ENCODE measurements around the gene RILPL1. TPM values are rescaled to one million over a fixed set of nuclear protein-coding genes. Genes with fewer than 3 reads are reported as not detected.

Gene RILPL1
- total and polyA plus RNA-seq, 4 donors = 1.3 to 2.7 (median 2.1) TPM

DNA sequence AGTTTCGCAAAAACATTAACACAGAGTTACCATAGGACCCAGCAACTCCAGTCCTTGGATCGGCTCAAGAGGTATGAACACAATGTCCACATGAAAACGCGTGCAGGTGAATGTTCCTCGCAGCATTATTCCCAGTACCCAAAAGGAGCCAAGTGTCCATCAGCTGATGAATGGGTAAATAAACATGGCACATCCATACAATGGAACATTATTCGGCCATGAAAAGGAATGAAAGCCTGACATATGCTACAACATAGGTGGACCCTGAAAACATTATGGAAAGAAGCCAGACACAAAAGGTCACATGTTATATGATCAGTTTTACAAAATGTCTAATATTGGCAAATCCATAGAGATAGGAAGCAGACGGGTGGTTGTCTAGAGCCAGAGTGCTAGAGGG is 9.1 kb downstream of the RILPL1 start:
- H3K36me3 ChIP-seq (ENCODE audit: control insufficient read depth in 4 of 4, insufficient read depth in 3 of 4, low read depth in 1 of 4, low read length in 3 of 4) = peaks cover 0 to 17% (median 9%) of the 10 kb centered on the region in 4 donors
- TF ChIP-seq JUND (IDR thresholded peaks at IDR 0.05) (no peak), TAF1 (conservative IDR thresholded peaks at IDR 0.05) (no peak), HNF4G (IDR thresholded peaks at IDR 0.05) (no peak)
- TF ChIP-seq, protein P1, sequence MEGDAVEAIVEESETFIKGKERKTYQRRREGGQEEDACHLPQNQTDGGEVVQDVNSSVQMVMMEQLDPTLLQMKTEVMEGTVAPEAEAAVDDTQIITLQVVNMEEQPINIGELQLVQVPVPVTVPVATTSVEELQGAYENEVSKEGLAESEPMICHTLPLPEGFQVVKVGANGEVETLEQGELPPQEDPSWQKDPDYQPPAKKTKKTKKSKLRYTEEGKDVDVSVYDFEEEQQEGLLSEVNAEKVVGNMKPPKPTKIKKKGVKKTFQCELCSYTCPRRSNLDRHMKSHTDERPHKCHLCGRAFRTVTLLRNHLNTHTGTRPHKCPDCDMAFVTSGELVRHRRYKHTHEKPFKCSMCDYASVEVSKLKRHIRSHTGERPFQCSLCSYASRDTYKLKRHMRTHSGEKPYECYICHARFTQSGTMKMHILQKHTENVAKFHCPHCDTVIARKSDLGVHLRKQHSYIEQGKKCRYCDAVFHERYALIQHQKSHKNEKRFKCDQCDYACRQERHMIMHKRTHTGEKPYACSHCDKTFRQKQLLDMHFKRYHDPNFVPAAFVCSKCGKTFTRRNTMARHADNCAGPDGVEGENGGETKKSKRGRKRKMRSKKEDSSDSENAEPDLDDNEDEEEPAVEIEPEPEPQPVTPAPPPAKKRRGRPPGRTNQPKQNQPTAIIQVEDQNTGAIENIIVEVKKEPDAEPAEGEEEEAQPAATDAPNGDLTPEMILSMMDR (IDR thresholded peaks at IDR 0.05; ENCODE audit: low read depth, low read length, missing input control) = no peak
- 97% methylated on average over 7 of the region's 7 CpGs for WGBS
- H3K4me3 ChIP-seq (ENCODE audit: low read depth in 1 of 3, low read length in 3 of 3) = no peak overlapping the region
- no peak overlapping the region for H3K27ac ChIP-seq (ENCODE audit: low read depth in 1 of 2, low read length in 2 of 2)
- H3K9me3 ChIP-seq (ENCODE audit: control insufficient read depth in 4 of 4, low read length in 3 of 4) = no peaks in the 10 kb centered on the region
- DNase-seq (ENCODE audit: low spot score) = no peak
- no peaks in the 10 kb centered on the region for H3K4me1 ChIP-seq (ENCODE audit: control insufficient read depth in 4 of 4, insufficient read depth in 4 of 4, low read length in 3 of 4)
- no peak overlapping the region for H3K9ac ChIP-seq (ENCODE audit: low read depth in 1 of 2, low read length in 2 of 2)
- H3K27me3 ChIP-seq (ENCODE audit: control insufficient read depth in 4 of 4, insufficient read depth in 4 of 4, low read length in 3 of 4) = no peaks in the 10 kb centered on the region

DNA sequence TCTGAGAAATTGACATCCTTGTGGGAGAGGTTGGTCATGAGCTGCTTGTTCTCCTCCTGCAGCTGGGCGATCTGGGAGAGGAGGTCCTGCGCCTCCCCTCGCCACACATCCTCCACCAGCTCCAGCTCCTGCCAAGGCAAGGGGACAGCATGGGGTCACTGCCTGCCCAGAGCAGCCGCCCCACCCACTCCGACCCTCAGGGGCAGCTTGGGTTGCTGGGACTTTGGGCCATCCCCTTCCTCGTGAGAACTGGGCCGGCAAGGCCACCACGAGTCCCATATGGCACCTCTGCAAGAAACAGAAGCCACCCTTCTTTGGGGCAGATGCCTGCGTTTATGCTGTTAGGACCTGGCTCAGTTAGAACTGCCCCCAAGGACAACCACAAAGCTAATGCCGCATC is 10.0 kb downstream of the RILPL1 start:
- Histone ChIP-seq H3K36me3 (ENCODE audit: control insufficient read depth in 4 of 4, insufficient read depth in 3 of 4, low read depth in 1 of 4, low read length in 3 of 4) (peaks cover 0 to 17% (median 9%) of the 10 kb centered on the region in 4 donors), H3K4me3 (ENCODE audit: low read depth in 1 of 3, low read length in 3 of 3) (no peak overlapping the region), H3K27ac (ENCODE audit: low read depth in 1 of 2, low read length in 2 of 2) (no peak overlapping the region), H3K27me3 (ENCODE audit: control insufficient read depth in 4 of 4, insufficient read depth in 4 of 4, low read length in 3 of 4) (no peaks in the 10 kb centered on the region), H3K9ac (ENCODE audit: low read depth in 1 of 2, low read length in 2 of 2) (no peak overlapping the region), H3K4me1 (ENCODE audit: control insufficient read depth in 4 of 4, insufficient read depth in 4 of 4, low read length in 3 of 4) (no peaks in the 10 kb centered on the region), H3K9me3 (ENCODE audit: control insufficient read depth in 4 of 4, low read length in 3 of 4) (no peaks in the 10 kb centered on the region)
- 92% methylated on average over 10 of the region's 10 CpGs for WGBS
- TF ChIP-seq NR2F2 (IDR thresholded peaks at IDR 0.05) = no peak
- TF ChIP-seq FOXA1 (IDR thresholded peaks at IDR 0.05) = no peak
- TF ChIP-seq, protein P2, sequence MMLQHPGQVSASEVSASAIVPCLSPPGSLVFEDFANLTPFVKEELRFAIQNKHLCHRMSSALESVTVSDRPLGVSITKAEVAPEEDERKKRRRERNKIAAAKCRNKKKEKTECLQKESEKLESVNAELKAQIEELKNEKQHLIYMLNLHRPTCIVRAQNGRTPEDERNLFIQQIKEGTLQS (IDR thresholded peaks at IDR 0.05) = no peak
- no peak for TF ChIP-seq EGR1 (IDR thresholded peaks at IDR 0.05; ENCODE audit: low read depth in 2 of 2)
- TF ChIP-seq RAD21 (IDR thresholded peaks at IDR 0.05) = no peak
- TF ChIP-seq YY1 (IDR thresholded peaks at IDR 0.05) = no peak
- TF ChIP-seq, protein P1 (IDR thresholded peaks at IDR 0.05; ENCODE audit: low read depth, low read length, missing input control) = no peak
- no peak for TF ChIP-seq SP1 (IDR thresholded peaks at IDR 0.05)
- TF ChIP-seq, protein P3, sequence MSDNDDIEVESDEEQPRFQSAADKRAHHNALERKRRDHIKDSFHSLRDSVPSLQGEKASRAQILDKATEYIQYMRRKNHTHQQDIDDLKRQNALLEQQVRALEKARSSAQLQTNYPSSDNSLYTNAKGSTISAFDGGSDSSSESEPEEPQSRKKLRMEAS (IDR thresholded peaks at IDR 0.05) = no peak
- TF ChIP-seq FOXA2 (IDR thresholded peaks at IDR 0.05) = no peak
- no peak for DNase-seq (ENCODE audit: low spot score)

DNA sequence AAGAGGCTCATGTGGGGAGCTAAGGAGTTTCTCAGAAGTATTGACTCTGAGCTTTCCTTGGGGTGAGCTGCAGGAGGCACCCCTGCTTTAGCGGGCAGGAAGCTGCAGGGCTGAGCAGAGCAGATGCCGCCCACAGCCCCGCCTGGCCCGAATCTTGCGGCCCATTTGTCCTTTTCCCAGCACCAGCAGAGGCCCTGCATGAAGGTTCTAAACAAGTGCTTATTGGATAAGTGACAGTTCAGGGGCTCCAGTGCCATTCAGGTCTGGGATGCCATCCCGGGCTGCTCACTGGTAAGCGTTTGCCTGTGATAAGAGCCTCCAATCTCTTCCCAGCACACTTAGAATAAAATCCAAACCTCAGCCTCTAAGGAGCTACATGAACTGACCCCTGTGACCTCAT is 11.4 kb downstream of the RILPL1 start:
- Histone ChIP-seq H3K9ac (ENCODE audit: low read depth in 1 of 2, low read length in 2 of 2) (no peak overlapping the region), H3K36me3 (ENCODE audit: control insufficient read depth in 4 of 4, insufficient read depth in 3 of 4, low read depth in 1 of 4, low read length in 3 of 4) (peaks cover 5 to 28% (median 10%) of the 10 kb centered on the region in 4 donors), H3K9me3 (ENCODE audit: control insufficient read depth in 4 of 4, low read length in 3 of 4) (no peaks in the 10 kb centered on the region), H3K4me1 (ENCODE audit: control insufficient read depth in 4 of 4, insufficient read depth in 4 of 4, low read length in 3 of 4) (no peaks in the 10 kb centered on the region), H3K4me3 (ENCODE audit: low read depth in 1 of 3, low read length in 3 of 3) (no peak overlapping the region), H3K27me3 (ENCODE audit: control insufficient read depth in 4 of 4, insufficient read depth in 4 of 4, low read length in 3 of 4) (no peaks in the 10 kb centered on the region), H3K27ac (ENCODE audit: low read depth in 1 of 2, low read length in 2 of 2) (no peak overlapping the region)
- 95% methylated on average over 7 of the region's 7 CpGs for WGBS
- DNase-seq (ENCODE audit: low spot score) = no peak
- no peak for TF ChIP-seq JUND (IDR thresholded peaks at IDR 0.05)
- no peak for TF ChIP-seq NR2F2 (IDR thresholded peaks at IDR 0.05)
- TF ChIP-seq TAF1 (conservative IDR thresholded peaks at IDR 0.05) = no peak
- TF ChIP-seq, protein P1 (IDR thresholded peaks at IDR 0.05; ENCODE audit: low read depth, low read length, missing input control) = no peak
- TF ChIP-seq RXRA (IDR thresholded peaks at IDR 0.05) = no peak
- no peak for TF ChIP-seq GABPA (IDR thresholded peaks at IDR 0.05 in 1 of 2, conservative IDR thresholded peaks at IDR 0.05 in 1 of 2)
- TF ChIP-seq, protein P4, sequence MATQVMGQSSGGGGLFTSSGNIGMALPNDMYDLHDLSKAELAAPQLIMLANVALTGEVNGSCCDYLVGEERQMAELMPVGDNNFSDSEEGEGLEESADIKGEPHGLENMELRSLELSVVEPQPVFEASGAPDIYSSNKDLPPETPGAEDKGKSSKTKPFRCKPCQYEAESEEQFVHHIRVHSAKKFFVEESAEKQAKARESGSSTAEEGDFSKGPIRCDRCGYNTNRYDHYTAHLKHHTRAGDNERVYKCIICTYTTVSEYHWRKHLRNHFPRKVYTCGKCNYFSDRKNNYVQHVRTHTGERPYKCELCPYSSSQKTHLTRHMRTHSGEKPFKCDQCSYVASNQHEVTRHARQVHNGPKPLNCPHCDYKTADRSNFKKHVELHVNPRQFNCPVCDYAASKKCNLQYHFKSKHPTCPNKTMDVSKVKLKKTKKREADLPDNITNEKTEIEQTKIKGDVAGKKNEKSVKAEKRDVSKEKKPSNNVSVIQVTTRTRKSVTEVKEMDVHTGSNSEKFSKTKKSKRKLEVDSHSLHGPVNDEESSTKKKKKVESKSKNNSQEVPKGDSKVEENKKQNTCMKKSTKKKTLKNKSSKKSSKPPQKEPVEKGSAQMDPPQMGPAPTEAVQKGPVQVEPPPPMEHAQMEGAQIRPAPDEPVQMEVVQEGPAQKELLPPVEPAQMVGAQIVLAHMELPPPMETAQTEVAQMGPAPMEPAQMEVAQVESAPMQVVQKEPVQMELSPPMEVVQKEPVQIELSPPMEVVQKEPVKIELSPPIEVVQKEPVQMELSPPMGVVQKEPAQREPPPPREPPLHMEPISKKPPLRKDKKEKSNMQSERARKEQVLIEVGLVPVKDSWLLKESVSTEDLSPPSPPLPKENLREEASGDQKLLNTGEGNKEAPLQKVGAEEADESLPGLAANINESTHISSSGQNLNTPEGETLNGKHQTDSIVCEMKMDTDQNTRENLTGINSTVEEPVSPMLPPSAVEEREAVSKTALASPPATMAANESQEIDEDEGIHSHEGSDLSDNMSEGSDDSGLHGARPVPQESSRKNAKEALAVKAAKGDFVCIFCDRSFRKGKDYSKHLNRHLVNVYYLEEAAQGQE (IDR thresholded peaks at IDR 0.05) = no peak
- TF ChIP-seq, protein P3 (IDR thresholded peaks at IDR 0.05) = no peak
- TF ChIP-seq HNF4A (conservative IDR thresholded peaks at IDR 0.05) = no peak
- no peak for TF ChIP-seq FOXA2 (IDR thresholded peaks at IDR 0.05)
- TF ChIP-seq RAD21 (IDR thresholded peaks at IDR 0.05) = no peak
